IMR-90 (cell line): Measurements from ENCODE around the gene VAT1. TPM values are rescaled to one million over a fixed set of nuclear protein-coding genes. Genes with fewer than 3 reads are reported as not detected.

Experiments
- ATAC-seq: fragments of 200-7000 bp; cut with Tn5 transposase; 2 replicates; pipeline ENCODE4 v1.9.1; 2020; ENCODE audit warnings: low read depth, mild to moderate bottlenecking, moderate library complexity
- BruUV-seq: library from RNA; stranded (reverse); fragments of 400-500 nt; replicated peaks from 2 replicates; lab custom pipeline; 2021; lab: Mats Ljungman, UMichigan
- CTCF ChIA-PET: fragments of 300-600 bp; formaldehyde crosslinking; extraction: SDS; loops from one replicate; lab custom pipeline; 2021; ENCODE audit warnings: antibody characterized with exemption; lab: Yijun Ruan, JAX
- POLR2A ChIA-PET: fragments of 300-600 bp; sonication (Branson Sonifier 250); formaldehyde crosslinking; loops from one replicate; lab custom pipeline; 2022; ENCODE audit warnings: antibody characterized with exemption; ENCODE audit not compliant: unreplicated experiment; lab: Charles Lee
- DNase-seq: peaks from one replicate; pipeline ENCODE4 v3.0.0; 2013
- H2AFZ ChIP-seq: replicated peaks from 2 replicates; pipeline ENCODE3; 2013; ENCODE audit warnings: low read length, mild to moderate bottlenecking; ENCODE audit not compliant: poor library complexity
- H2AK5ac ChIP-seq: 2 replicates; pipeline ENCODE4 v1.6.1; 2013; ENCODE audit warnings: low read depth, low read length, inconsistent platforms
- H2AK9ac ChIP-seq: replicated peaks from 2 replicates; pipeline ENCODE3; 2013; ENCODE audit warnings: mild to moderate bottlenecking, low read depth, low read length, moderate library complexity; ENCODE audit not compliant: poor library complexity
- H2BK120ac ChIP-seq: 2 replicates; pipeline ENCODE4 v1.6.1; 2013; ENCODE audit warnings: low read depth, low read length, inconsistent platforms
- H2BK15ac ChIP-seq: 3 replicates; pipeline ENCODE4 v1.6.1; 2013; ENCODE audit warnings: low read depth, low read length, inconsistent platforms
- H2BK20ac ChIP-seq: 2 replicates; pipeline ENCODE4 v1.6.1; 2013; ENCODE audit warnings: low read depth, mild to moderate bottlenecking, inconsistent platforms, low read length, moderate library complexity
- H2BK5ac ChIP-seq: 2 replicates; pipeline ENCODE4 v1.6.1; 2013; ENCODE audit warnings: mild to moderate bottlenecking, low read depth, low read length, inconsistent platforms; ENCODE audit not compliant: poor library complexity, severe bottlenecking
- H3K14ac ChIP-seq: replicated peaks from 2 replicates; pipeline ENCODE4 v1.6.1; 2013; ENCODE audit warnings: low read depth, low read length, inconsistent platforms
- H3K18ac ChIP-seq: 2 replicates; pipeline ENCODE4 v1.6.1; 2013; ENCODE audit warnings: low read depth, low read length, control low read depth
- H3K23ac ChIP-seq: 2 replicates; pipeline ENCODE4 v1.6.1; 2013; ENCODE audit warnings: low read depth, low read length, inconsistent platforms
- H3K27ac ChIP-seq: 2 replicates; pipeline ENCODE4 v1.5.1; 2013; ENCODE audit warnings: mild to moderate bottlenecking, control low read depth, low read length; ENCODE audit not compliant: insufficient read depth
- H3K27me3 ChIP-seq: 2 replicates; pipeline ENCODE4 v1.6.1; 2013; ENCODE audit warnings: low read length; ENCODE audit not compliant: control insufficient read depth, insufficient read depth
- H3K36me3 ChIP-seq: 2 replicates; pipeline ENCODE4 v1.6.1; 2013; ENCODE audit warnings: low read length, mixed read lengths; ENCODE audit not compliant: control insufficient read depth, insufficient read depth
- H3K4ac ChIP-seq: 2 replicates; pipeline ENCODE4 v1.6.1; 2013; ENCODE audit warnings: low read depth, low read length, inconsistent platforms
- H3K4me1 ChIP-seq: 2 replicates; pipeline ENCODE4 v1.6.1; 2013; ENCODE audit warnings: low read length, mixed read lengths; ENCODE audit not compliant: control insufficient read depth, insufficient read depth
- H3K4me2 ChIP-seq: 2 replicates; pipeline ENCODE4 v1.6.1; 2013; ENCODE audit warnings: low read depth, mild to moderate bottlenecking, control low read depth, low read length, moderate library complexity
- H3K4me3 ChIP-seq: 2 replicates; pipeline ENCODE4 v1.5.1; 2013; ENCODE audit warnings: low read depth, mild to moderate bottlenecking, control low read depth, low read length, moderate library complexity; ENCODE audit not compliant: insufficient read depth
- H3K56ac ChIP-seq: 2 replicates; pipeline ENCODE4 v1.6.1; 2013; ENCODE audit warnings: low read length, inconsistent platforms; ENCODE audit not compliant: insufficient read depth; ENCODE audit errors: extremely low read depth
- H3K79me1 ChIP-seq, 2 experiments: 2 replicates each; pipeline ENCODE4 v1.6.1; 2013; ENCODE audit warnings: low read length in 2 of 2, inconsistent platforms in 1 of 2, low read depth in 1 of 2
- H3K9ac ChIP-seq: 2 replicates; pipeline ENCODE4 v1.6.1; 2013; ENCODE audit warnings: low read depth, low read length, control low read depth
- H3K9me1 ChIP-seq: 2 replicates; pipeline ENCODE4 v1.6.1; 2013; ENCODE audit warnings: low read length, inconsistent platforms; ENCODE audit not compliant: insufficient read depth
- H3K9me3 ChIP-seq: 2 replicates; pipeline ENCODE4 v1.6.1; 2013; ENCODE audit warnings: low read length; ENCODE audit not compliant: control insufficient read depth, insufficient read depth
- H4K20me1 ChIP-seq: 2 replicates; pipeline ENCODE4 v1.6.1; 2013; ENCODE audit warnings: low read length, inconsistent platforms; ENCODE audit not compliant: insufficient read depth
- H4K5ac ChIP-seq: 2 replicates; pipeline ENCODE4 v1.6.1; 2013; ENCODE audit warnings: mild to moderate bottlenecking, low read depth, low read length, control low read depth
- H4K8ac ChIP-seq, 2 experiments: 2 replicates each; pipeline ENCODE4 v1.6.1; 2013; ENCODE audit warnings: low read depth in 2 of 2, low read length in 2 of 2, control low read depth in 1 of 2, inconsistent platforms in 1 of 2
- H4K91ac ChIP-seq: 2 replicates; pipeline ENCODE4 v1.6.1; 2013; ENCODE audit warnings: low read depth, low read length, inconsistent platforms; ENCODE audit not compliant: insufficient read depth
- BHLHE40 ChIP-seq: fragments of 150-350 bp; IDR thresholded peaks from 2 replicates; pipeline ENCODE4 v1.6.1; 2016; ENCODE audit warnings: mild to moderate bottlenecking, low read depth, low read length
- CHD1 ChIP-seq: IDR thresholded peaks from 2 replicates; pipeline ENCODE4 v1.6.1; 2012; ENCODE audit warnings: low read depth, low read length, improper control_type of control experiment
- NFE2L2 ChIP-seq: fragments of 150-350 bp; IDR thresholded peaks from 2 replicates; pipeline ENCODE4 v1.6.1; 2016; ENCODE audit warnings: low read depth, mild to moderate bottlenecking, low read length
- WGBS, 2 experiments: methylation state at CpG; one replicate each; pipeline versions ENCODE4 v1.1.5 to v1.1.7; 2013; ENCODE audit warnings: missing lambda C conversion rate in 2 of 2; ENCODE audit not compliant: insufficient read length in 1 of 2; ENCODE audit errors: extremely low coverage in 2 of 2; 5-methylcytosine and 5-hydroxymethylcytosine counted together
- dilution Hi-C: fragments of 300-500 bp; cut with HindIII; formaldehyde crosslinking; loops from one replicate; pipeline ENCODE4 v1.14.3; 2018; ENCODE audit warnings: low sequenced_read_pairs; ENCODE audit not compliant: unreplicated experiment
- in situ Hi-C: fragments of 300-500 bp; cut with MboI; formaldehyde crosslinking; loops from 3 replicates; pipeline ENCODE4 v1.14.3; 2019; ENCODE audit warnings: low sequenced_read_pairs, inconsistent platforms, mixed read lengths
- intact Hi-C: fragments of 100-400 bp; cut with micrococcal nuclease; formaldehyde crosslinking; loops from 2 replicates; pipeline ENCODE4 v1.10.0; 2022
- polyA plus RNA-seq, 3 experiments: library from polyadenylated mRNA; depleted of rRNA; stranded (reverse); fragments of >200 nt; gene quantifications; 2 replicates each; pipeline ENCODE4 v1.2.3, GENCODE V29; 2012; ENCODE audit warnings: low replicate concordance in 1 of 3
- total RNA-seq: library from RNA; depleted of rRNA; stranded (reverse); fragments of >200 nt; gene quantifications from 2 replicates; pipeline ENCODE4 v1.2.3, GENCODE V29; 2012

VAT1 gene
- total and polyA plus RNA-seq, 2 of the 4 experiments (the other 2 are of a cell fraction) = 97.3 to 101 TPM

GRCh38 chr17:42989726-42990652 lies 32.2 kb downstream of the VAT1 start:
- H4K8ac ChIP-seq = peak overlapping the region in 1 of 2 experiments; percentile 41; a peak in 1 of 4 replicates
- H3K9me1 ChIP-seq = peaks cover 14% of the 10 kb centered on the region
- H3K36me3 ChIP-seq = peaks cover 42% of the 10 kb centered on the region
- H3K4me1 ChIP-seq = no peaks in the 10 kb centered on the region; the same call in 1 of the 2 replicates
- peaks cover 6 to 40% of the 10 kb centered on the region in 2 experiments; a peak in 3 of 4 replicates for H3K79me1 ChIP-seq
- no peak for TF ChIP-seq CHD1
- 0 out of 2 replicates have a peak, but pooled peaks have one; percentile 30 for TF ChIP-seq NFE2L2
- no peak for TF ChIP-seq BHLHE40
- H2AK9ac ChIP-seq = no peak overlapping the region
- no TSS peak for BruUV-seq
- H2BK120ac ChIP-seq = peak overlapping the region; percentile 64
- no peak overlapping the region for H2BK20ac ChIP-seq
- H2AK5ac ChIP-seq = peak overlapping the region; percentile 63; the same call in 1 of the 2 replicates
- H3K14ac ChIP-seq = peak overlapping the region; percentile 89
- H2BK15ac ChIP-seq = peak overlapping the region; percentile 74; the same call in 1 of the 3 replicates
- in situ Hi-C loops (loop anchor here (25.0 kb wide), 1 partner anchor 372 kb away; no protein-coding TSS in a partner anchor), dilution Hi-C loops (no loop called here), intact Hi-C loops (loop anchor here (10.0 kb wide), 1 partner anchor 325 kb away; no protein-coding TSS in a partner anchor)
- H3K9ac ChIP-seq = no peak overlapping the region
- H3K56ac ChIP-seq = no peak overlapping the region
- peak overlapping the region; percentile 70; the same call in 1 of the 2 replicates for H3K4ac ChIP-seq
- H3K9me3 ChIP-seq = no peaks in the 10 kb centered on the region
- H3K18ac ChIP-seq = no peak overlapping the region
- H3K23ac ChIP-seq = no peak overlapping the region
- no CpG with 5 or more reads among the region's 6 CpGs for WGBS, 2 experiments
- ATAC-seq (peak; percentile 58), DNase-seq (peak; percentile 26)
- H3K4me2 ChIP-seq = no peak overlapping the region
- H4K20me1 ChIP-seq = no peaks in the 10 kb centered on the region
- no peaks in the 10 kb centered on the region for H3K27me3 ChIP-seq
- H3K4me3 ChIP-seq = no peak overlapping the region
- ChIA-PET POLR2A (interaction anchor here (1.5 kb wide), 1 partner anchor 8 kb away, joined by 5 read pairs; the partner anchor contains the start of gene RPL27), CTCF (no interaction called here)
- H2BK5ac ChIP-seq = peak overlapping the region; percentile 68
- H3K27ac ChIP-seq = peak overlapping the region; percentile 26; the same call in 1 of the 2 replicates
- no peak overlapping the region; the same call in 1 of the 2 replicates for H4K91ac ChIP-seq
- H4K5ac ChIP-seq = no peak overlapping the region
- peak overlapping the region; percentile 4 for H2AFZ ChIP-seq
